HepG2 (cell line): ENCODE data around the gene ARF6. TPM values are rescaled to one million over a fixed set of nuclear protein-coding genes. Genes with fewer than 3 reads are reported as not detected.

Experiments
- ARNT2 ChIP-seq: sonication (generic); formaldehyde crosslinking; IDR thresholded peaks from 2 replicates; pipeline ENCODE4 v1.8.0; 2022; ENCODE audit warnings: mild to moderate bottlenecking, low read depth, missing genetic modification reagents, moderate library complexity
- CBX1 ChIP-seq: IDR thresholded peaks from one replicate; pipeline ENCODE4 v1.6.1; 2016; ENCODE audit warnings: antibody characterized with exemption, low read depth
- GABPB1 ChIP-seq: IDR thresholded peaks from 2 replicates; pipeline ENCODE4 v1.6.1; 2016; ENCODE audit warnings: mild to moderate bottlenecking, missing genetic modification reagents, moderate library complexity, missing compliant biosample characterization
- GFI1 ChIP-seq: sonication (generic); formaldehyde crosslinking; IDR thresholded peaks from 2 replicates; pipeline ENCODE4 v1.5.0; 2020; ENCODE audit warnings: missing genetic modification reagents, mild to moderate bottlenecking, borderline replicate concordance
- HNRNPLL ChIP-seq: fragments of 200-400 bp; formaldehyde crosslinking; IDR thresholded peaks from 2 replicates; pipeline ENCODE4 v1.6.1; 2017; ENCODE audit warnings: mild to moderate bottlenecking, low read depth, low read length; ENCODE audit not compliant: poor library complexity, severe bottlenecking
- KDM1A ChIP-seq: IDR thresholded peaks from 2 replicates; pipeline ENCODE4 v1.6.1; 2016; ENCODE audit warnings: missing compliant biosample characterization
- SALL1 ChIP-seq: sonication (generic); formaldehyde crosslinking; IDR thresholded peaks from 2 replicates; pipeline ENCODE4 v1.8.0; 2022; ENCODE audit warnings: mild to moderate bottlenecking, missing genetic modification reagents
- YEATS4 ChIP-seq: sonication (generic); formaldehyde crosslinking; IDR thresholded peaks from 2 replicates; pipeline ENCODE4 v1.4.0; 2020; ENCODE audit warnings: missing genetic modification reagents, borderline replicate concordance
- ZBTB38 ChIP-seq: sonication (generic); formaldehyde crosslinking; IDR thresholded peaks from 2 replicates; pipeline ENCODE4 v1.5.1; 2020; ENCODE audit warnings: mild to moderate bottlenecking, missing genetic modification reagents
- ZFP90 ChIP-seq: sonication (generic); formaldehyde crosslinking; IDR thresholded peaks from 2 replicates; pipeline ENCODE4 v1.8.0; 2022; ENCODE audit warnings: missing genetic modification reagents, mild to moderate bottlenecking, inconsistent platforms, borderline replicate concordance
- polyA plus RNA-seq, 8 experiments: library from polyadenylated mRNA; depleted of rRNA in 3 of 8; stranded (reverse) in 7 of 8; unstranded in 1 of 8; fragments of >200 nt; fragmentation: Illumina TruSeq in 4 of 8; extraction: Trizol in 4 of 8; gene quantifications; 2 replicates each; pipeline versions ENCODE4 v1.2.1 to v1.2.3, GENCODE V29; 2011 to 2016; ENCODE audit warnings: low read depth in 4 of 8, missing spikeins in 1 of 8, mixed read lengths in 1 of 8; ENCODE audit not compliant: insufficient read depth in 1 of 8
- total RNA-seq, 5 experiments: library from RNA; depleted of rRNA; stranded (reverse); fragments of >200 nt; fragmentation: Illumina TruSeq; extraction: Trizol; gene quantifications; 2 replicates each; pipeline ENCODE4 v1.2.3, GENCODE V29; 2016; ENCODE audit warnings: low read depth in 1 of 5
- TF ChIP-seq, protein P1 (sequence below): sonication (generic); formaldehyde crosslinking; IDR thresholded peaks from 2 replicates; pipeline ENCODE4 v1.9.0; 2022; ENCODE audit warnings: missing genetic modification reagents, mild to moderate bottlenecking, borderline replicate concordance
- TF ChIP-seq, protein P2 (sequence below), 2 experiments: fragments of 450-650 bp in 1 of 2; sonication (generic) in 1 of 2; formaldehyde crosslinking in 1 of 2; IDR thresholded peaks; 2 replicates each; pipeline versions ENCODE4 v1.6.1 to v1.8.0; 2016 to 2022; ENCODE audit warnings: antibody characterized with exemption in 1 of 2, mild to moderate bottlenecking in 1 of 2, missing genetic modification reagents in 1 of 2
- TF ChIP-seq, protein P3 (sequence below): sonication (generic); formaldehyde crosslinking; IDR thresholded peaks from 2 replicates; pipeline ENCODE4 v1.4.0; 2020; ENCODE audit warnings: missing genetic modification reagents

Gene ARF6
- total and polyA plus RNA-seq, 2 of the 13 experiments (the other 11 are each of a cell fraction or from before 2014, with no cell fraction given): 12.7 to 31.9 TPM

DNA sequence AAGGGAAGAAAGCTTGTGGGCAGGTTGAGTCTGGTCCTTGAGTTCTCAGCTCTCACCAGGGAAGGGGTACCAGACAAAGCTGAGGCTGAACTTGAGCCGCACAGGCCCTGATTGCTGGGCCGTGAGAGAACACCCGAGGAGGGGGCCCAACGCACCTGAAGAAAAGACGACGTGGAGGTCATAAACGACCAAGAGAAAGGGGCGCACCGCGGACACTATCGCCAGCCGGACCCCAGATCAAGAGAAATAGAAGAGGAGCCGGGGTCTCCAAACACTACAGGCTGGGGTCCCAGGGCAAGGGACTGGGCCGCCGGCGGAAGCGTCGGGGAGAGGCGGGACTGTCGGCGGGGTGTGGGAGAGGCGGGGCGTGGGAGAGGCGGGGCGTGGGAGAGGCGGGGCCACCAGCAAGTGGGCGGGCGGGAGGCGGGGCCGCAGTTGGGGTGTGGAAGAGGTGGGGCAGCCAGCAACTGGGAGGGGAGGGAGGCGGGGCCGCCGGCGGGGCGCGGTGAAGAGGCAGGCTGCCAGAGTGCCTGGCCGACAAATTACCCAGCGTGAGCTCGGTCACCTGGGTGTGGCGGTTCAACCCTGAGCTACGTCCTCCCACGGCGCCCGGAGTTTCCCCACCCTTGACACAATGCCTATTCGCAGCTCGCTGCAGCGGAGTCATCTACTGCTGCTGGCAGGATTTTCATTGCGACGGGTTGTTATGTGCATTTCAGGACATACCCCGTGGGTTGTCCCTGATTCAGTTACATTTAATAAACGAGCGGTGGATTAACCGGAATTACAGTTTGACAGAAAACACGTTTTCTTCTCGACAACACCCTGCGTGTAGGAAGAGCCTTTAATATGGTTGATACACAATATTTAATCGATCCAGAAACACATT is 24.8 kb upstream of the ARF6 start (continued):
- TF ChIP-seq ZBTB38 (CRISPR knock-in tag) (peak; percentile 43; the same call in 1 of the 2 replicates), YEATS4 (peak; percentile 62; the same call in 1 of the 2 replicates), ZFP90 (CRISPR knock-in tag) (0 out of 2 replicates have a peak, but pooled peaks have one; percentile 69), KDM1A (CRISPR knock-in tag) (no peak), CBX1 (no peak), HNRNPLL (peak; percentile 63), GABPB1 (CRISPR knock-in tag) (peak; percentile 72), SALL1 (CRISPR knock-in tag) (peak; percentile 50), ARNT2 (0 out of 2 replicates have a peak, but pooled peaks have one; percentile 36), GFI1 (CRISPR knock-in tag) (peak; percentile 56; the same call in 1 of the 2 replicates)
- TF ChIP-seq, protein P1, sequence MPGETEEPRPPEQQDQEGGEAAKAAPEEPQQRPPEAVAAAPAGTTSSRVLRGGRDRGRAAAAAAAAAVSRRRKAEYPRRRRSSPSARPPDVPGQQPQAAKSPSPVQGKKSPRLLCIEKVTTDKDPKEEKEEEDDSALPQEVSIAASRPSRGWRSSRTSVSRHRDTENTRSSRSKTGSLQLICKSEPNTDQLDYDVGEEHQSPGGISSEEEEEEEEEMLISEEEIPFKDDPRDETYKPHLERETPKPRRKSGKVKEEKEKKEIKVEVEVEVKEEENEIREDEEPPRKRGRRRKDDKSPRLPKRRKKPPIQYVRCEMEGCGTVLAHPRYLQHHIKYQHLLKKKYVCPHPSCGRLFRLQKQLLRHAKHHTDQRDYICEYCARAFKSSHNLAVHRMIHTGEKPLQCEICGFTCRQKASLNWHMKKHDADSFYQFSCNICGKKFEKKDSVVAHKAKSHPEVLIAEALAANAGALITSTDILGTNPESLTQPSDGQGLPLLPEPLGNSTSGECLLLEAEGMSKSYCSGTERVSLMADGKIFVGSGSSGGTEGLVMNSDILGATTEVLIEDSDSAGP (CRISPR knock-in tag): peak; percentile 47; the same call in 1 of the 2 replicates
- TF ChIP-seq, protein P2, sequence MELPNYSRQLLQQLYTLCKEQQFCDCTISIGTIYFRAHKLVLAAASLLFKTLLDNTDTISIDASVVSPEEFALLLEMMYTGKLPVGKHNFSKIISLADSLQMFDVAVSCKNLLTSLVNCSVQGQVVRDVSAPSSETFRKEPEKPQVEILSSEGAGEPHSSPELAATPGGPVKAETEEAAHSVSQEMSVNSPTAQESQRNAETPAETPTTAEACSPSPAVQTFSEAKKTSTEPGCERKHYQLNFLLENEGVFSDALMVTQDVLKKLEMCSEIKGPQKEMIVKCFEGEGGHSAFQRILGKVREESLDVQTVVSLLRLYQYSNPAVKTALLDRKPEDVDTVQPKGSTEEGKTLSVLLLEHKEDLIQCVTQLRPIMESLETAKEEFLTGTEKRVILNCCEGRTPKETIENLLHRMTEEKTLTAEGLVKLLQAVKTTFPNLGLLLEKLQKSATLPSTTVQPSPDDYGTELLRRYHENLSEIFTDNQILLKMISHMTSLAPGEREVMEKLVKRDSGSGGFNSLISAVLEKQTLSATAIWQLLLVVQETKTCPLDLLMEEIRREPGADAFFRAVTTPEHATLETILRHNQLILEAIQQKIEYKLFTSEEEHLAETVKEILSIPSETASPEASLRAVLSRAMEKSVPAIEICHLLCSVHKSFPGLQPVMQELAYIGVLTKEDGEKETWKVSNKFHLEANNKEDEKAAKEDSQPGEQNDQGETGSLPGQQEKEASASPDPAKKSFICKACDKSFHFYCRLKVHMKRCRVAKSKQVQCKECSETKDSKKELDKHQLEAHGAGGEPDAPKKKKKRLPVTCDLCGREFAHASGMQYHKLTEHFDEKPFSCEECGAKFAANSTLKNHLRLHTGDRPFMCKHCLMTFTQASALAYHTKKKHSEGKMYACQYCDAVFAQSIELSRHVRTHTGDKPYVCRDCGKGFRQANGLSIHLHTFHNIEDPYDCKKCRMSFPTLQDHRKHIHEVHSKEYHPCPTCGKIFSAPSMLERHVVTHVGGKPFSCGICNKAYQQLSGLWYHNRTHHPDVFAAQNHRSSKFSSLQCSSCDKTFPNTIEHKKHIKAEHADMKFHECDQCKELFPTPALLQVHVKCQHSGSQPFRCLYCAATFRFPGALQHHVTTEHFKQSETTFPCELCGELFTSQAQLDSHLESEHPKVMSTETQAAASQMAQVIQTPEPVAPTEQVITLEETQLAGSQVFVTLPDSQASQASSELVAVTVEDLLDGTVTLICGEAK (IDR thresholded peaks at IDR 0.05): no peak
- TF ChIP-seq, protein P2 (CRISPR knock-in tag; IDR thresholded peaks at IDR 0.05): 0 out of 2 replicates have a peak, but pooled peaks have one; percentile 22
- TF ChIP-seq, protein P3, sequence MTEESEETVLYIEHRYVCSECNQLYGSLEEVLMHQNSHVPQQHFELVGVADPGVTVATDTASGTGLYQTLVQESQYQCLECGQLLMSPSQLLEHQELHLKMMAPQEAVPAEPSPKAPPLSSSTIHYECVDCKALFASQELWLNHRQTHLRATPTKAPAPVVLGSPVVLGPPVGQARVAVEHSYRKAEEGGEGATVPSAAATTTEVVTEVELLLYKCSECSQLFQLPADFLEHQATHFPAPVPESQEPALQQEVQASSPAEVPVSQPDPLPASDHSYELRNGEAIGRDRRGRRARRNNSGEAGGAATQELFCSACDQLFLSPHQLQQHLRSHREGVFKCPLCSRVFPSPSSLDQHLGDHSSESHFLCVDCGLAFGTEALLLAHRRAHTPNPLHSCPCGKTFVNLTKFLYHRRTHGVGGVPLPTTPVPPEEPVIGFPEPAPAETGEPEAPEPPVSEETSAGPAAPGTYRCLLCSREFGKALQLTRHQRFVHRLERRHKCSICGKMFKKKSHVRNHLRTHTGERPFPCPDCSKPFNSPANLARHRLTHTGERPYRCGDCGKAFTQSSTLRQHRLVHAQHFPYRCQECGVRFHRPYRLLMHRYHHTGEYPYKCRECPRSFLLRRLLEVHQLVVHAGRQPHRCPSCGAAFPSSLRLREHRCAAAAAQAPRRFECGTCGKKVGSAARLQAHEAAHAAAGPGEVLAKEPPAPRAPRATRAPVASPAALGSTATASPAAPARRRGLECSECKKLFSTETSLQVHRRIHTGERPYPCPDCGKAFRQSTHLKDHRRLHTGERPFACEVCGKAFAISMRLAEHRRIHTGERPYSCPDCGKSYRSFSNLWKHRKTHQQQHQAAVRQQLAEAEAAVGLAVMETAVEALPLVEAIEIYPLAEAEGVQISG (CRISPR knock-in tag): peak; percentile 51
